Uterus (tissue), 4 donors: ENCODE measurements around the gene VSTM4. TPM values are rescaled to one million over a fixed set of nuclear protein-coding genes. Genes with fewer than 3 reads are reported as not detected.

Source experiments
- DNase-seq, 2 donors: peaks; one replicate each; pipeline ENCODE4 v3.0.0-alpha.2; 2019 to 2020
- H3K27ac ChIP-seq, 2 donors: fragments of 200-600 bp; sonication (generic); 1 replicate in 1 of 2; 2 replicates in 1 of 2; pipeline ENCODE4 v1.5.1; 2016 to 2018
- H3K27me3 ChIP-seq, 2 donors: fragments of 200-600 bp; sonication (generic); one replicate each; pipeline ENCODE4 v1.5.1; 2018 to 2019; ENCODE audit warnings: control low read depth in 1 of 2
- H3K36me3 ChIP-seq, 2 donors: fragments of 200-600 bp; sonication (generic); one replicate each; pipeline ENCODE4 v1.5.1; 2019; ENCODE audit warnings: control low read depth in 1 of 2
- H3K4me1 ChIP-seq, 2 donors: fragments of 200-600 bp; sonication (generic); one replicate each; pipeline ENCODE4 v1.5.1; 2018 to 2019; ENCODE audit warnings: control low read depth in 1 of 2
- H3K4me3 ChIP-seq, 2 donors: fragments of 200-600 bp; sonication (generic); 1 replicate in 1 of 2; 2 replicates in 1 of 2; pipeline ENCODE4 v1.5.1; 2018 to 2019; ENCODE audit warnings: mild to moderate bottlenecking in 1 of 2
- H3K9me3 ChIP-seq, 2 donors: fragments of 200-600 bp; sonication (generic); one replicate each; pipeline ENCODE4 v1.5.1; 2019; ENCODE audit warnings: control low read depth in 1 of 2
- CTCF ChIP-seq, 4 experiments: fragments of 200-600 bp in 2 of 4; fragments of 450-650 bp in 2 of 4; sonication (generic) in 2 of 4; IDR thresholded peaks; one replicate each; pipeline ENCODE4 v1.5.1; 2016 to 2019; ENCODE audit warnings: antibody characterized with exemption in 4 of 4, mild to moderate bottlenecking in 2 of 4, moderate library complexity in 1 of 4
- POLR2A ChIP-seq, 2 donors: fragments of 450-650 bp; IDR thresholded peaks; one replicate each; pipeline ENCODE4 v1.6.1; 2016; ENCODE audit warnings: antibody characterized with exemption in 2 of 2, mild to moderate bottlenecking in 1 of 2, moderate library complexity in 1 of 2
- intact Hi-C: fragments of 100-400 bp; cut with DNase I; formaldehyde crosslinking; loops from one replicate; pipeline ENCODE4 v1.15.1; 2023; ENCODE audit warnings: low total_unique reads
- total RNA-seq, 4 donors: library from RNA; depleted of rRNA in 3 of 4; stranded (reverse); fragments of >200 nt in 3 of 4; gene quantifications; one replicate each; pipeline versions ENCODE4 v1.1.0 to v1.2.4, GENCODE V29; 2014 to 2023
- donor health status: DM: yes; HTN: yes; CAD: no.

VSTM4 gene
- total RNA-seq, 4 donors from 2014 or later: 10.3 to 46.6 (median 19.3) TPM

- H3K4me3 ChIP-seq: no peak overlapping the region
- H3K27ac ChIP-seq: no peak overlapping the region
- H3K27me3 ChIP-seq: no peaks in the 10 kb centered on the region
- no peak for TF ChIP-seq POLR2A (IDR thresholded peaks at IDR 0.05)
- no peak for TF ChIP-seq CTCF (IDR thresholded peaks at IDR 0.05)
- H3K4me1 ChIP-seq: peaks cover 0 to 19% of the 10 kb centered on the region in 2 donors
- H3K9me3 ChIP-seq: no peaks in the 10 kb centered on the region
- no peaks in the 10 kb centered on the region for H3K36me3 ChIP-seq
- DNase-seq: no peak
- intact Hi-C loops: no loop called here
Measured at GRCh38 chr10:49111320-49111698, 4.0 kb downstream of the VSTM4 start.

GRCh38 chr10:49110684-49111319 is 4.5 kb downstream of the VSTM4 start:
- Histone ChIP-seq H3K9me3 (no peaks in the 10 kb centered on the region), H3K4me1 (peaks cover 0 to 19% of the 10 kb centered on the region in 2 donors), H3K27ac (peak overlapping the region; percentile 5 to 23), H3K36me3 (no peaks in the 10 kb centered on the region), H3K27me3 (no peaks in the 10 kb centered on the region), H3K4me3 (no peak overlapping the region)
- TF ChIP-seq CTCF (IDR thresholded peaks at IDR 0.05) (no peak), POLR2A (IDR thresholded peaks at IDR 0.05) (no peak)
- no peak for DNase-seq
- intact Hi-C loops: no loop called here

- H3K27me3 ChIP-seq: no peaks in the 10 kb centered on the region
- H3K9me3 ChIP-seq: no peaks in the 10 kb centered on the region
- peaks cover 0 to 19% of the 10 kb centered on the region in 2 donors for H3K4me1 ChIP-seq
- no peaks in the 10 kb centered on the region for H3K36me3 ChIP-seq
- TF ChIP-seq CTCF (IDR thresholded peaks at IDR 0.05) (no peak), POLR2A (IDR thresholded peaks at IDR 0.05) (no peak)
- intact Hi-C loops: no loop called here
- no peak overlapping the region for H3K4me3 ChIP-seq
- peak overlapping the region in 1 of 2 donors; percentile 5 for H3K27ac ChIP-seq
- peak; percentile 62 to 68 for DNase-seq
Measured at GRCh38 chr10:49109669-49110340, 5.5 kb downstream of the VSTM4 start.

DNA sequence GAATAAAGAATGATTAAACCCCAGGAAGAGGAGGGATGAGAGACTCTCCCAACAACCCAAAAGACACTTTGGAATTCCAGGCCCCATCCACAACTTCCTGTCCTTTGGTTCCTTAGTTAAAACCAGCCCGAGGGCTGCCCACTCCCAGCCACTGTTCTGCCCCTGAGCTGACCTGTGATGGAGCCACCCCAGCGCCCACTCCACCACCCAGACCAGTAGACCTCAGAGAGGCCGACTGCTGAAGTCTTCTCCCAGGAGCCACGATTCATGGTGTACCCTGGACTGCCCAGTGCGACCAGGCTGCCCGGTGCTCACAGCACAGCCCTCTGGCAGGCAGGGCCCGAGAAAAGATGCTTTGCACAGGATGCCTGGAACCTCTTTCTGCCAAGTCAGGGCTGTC is 6.7 kb downstream of the VSTM4 start:
- peaks cover 0 to 19% of the 10 kb centered on the region in 2 donors for H3K4me1 ChIP-seq
- intact Hi-C loops: no loop called here

More for the DNA sequence above, 6.7 kb downstream of the VSTM4 start:
- Histone ChIP-seq H3K36me3 (no peaks in the 10 kb centered on the region), H3K4me3 (no peak overlapping the region), H3K9me3 (no peaks in the 10 kb centered on the region), H3K27ac (peak overlapping the region in 1 of 2 donors; percentile 23), H3K27me3 (no peaks in the 10 kb centered on the region)
- TF ChIP-seq CTCF (IDR thresholded peaks at IDR 0.05): no peak
- no peak for TF ChIP-seq POLR2A (IDR thresholded peaks at IDR 0.05)
- DNase-seq: no peak
